Tibial nerve (tissue), 4 donors: ENCODE results near the gene PHLDB3. TPM values are rescaled to one million over a fixed set of nuclear protein-coding genes. Genes with fewer than 3 reads are reported as not detected.

Source experiments
- DNase-seq, 2 donors: peaks; one replicate each; pipeline ENCODE4 v3.0.0-alpha.2; 2019; ENCODE audit warnings: low spot score in 2 of 2
- H3K27ac ChIP-seq, 4 donors: fragments of 200-600 bp; sonication (generic) in 3 of 4; one replicate each; pipeline ENCODE4 v1.5.1; 2017 to 2019; ENCODE audit warnings: mild to moderate bottlenecking in 1 of 4
- H3K27me3 ChIP-seq, 2 donors: fragments of 200-600 bp; sonication (generic) in 1 of 2; one replicate each; pipeline versions ENCODE4 v1.5.1 to v1.6.0; 2017 to 2019
- H3K36me3 ChIP-seq, 3 donors: fragments of 200-600 bp; sonication (generic); one replicate each; pipeline ENCODE4 v1.5.1; 2018 to 2019
- H3K4me1 ChIP-seq, 4 donors: fragments of 200-600 bp; sonication (generic) in 3 of 4; one replicate each; pipeline ENCODE4 v1.5.1; 2017 to 2019
- H3K4me3 ChIP-seq, 4 donors: fragments of 200-600 bp; sonication (generic) in 3 of 4; one replicate each; pipeline ENCODE4 v1.5.1; 2017 to 2019; ENCODE audit warnings: mild to moderate bottlenecking in 1 of 4, moderate library complexity in 1 of 4
- H3K9me3 ChIP-seq, 4 donors: fragments of 200-600 bp; sonication (generic) in 3 of 4; one replicate each; pipeline ENCODE4 v1.5.1; 2017 to 2019
- CTCF ChIP-seq, 5 experiments: fragments of 200-600 bp in 3 of 5; fragments of 450-650 bp in 2 of 5; sonication (generic) in 3 of 5; IDR thresholded peaks; one replicate each; pipeline ENCODE4 v1.5.1; 2016 to 2019; ENCODE audit warnings: antibody characterized with exemption in 5 of 5, mild to moderate bottlenecking in 3 of 5, moderate library complexity in 2 of 5
- EP300 ChIP-seq, 2 donors: sonication (generic); formaldehyde crosslinking; IDR thresholded peaks; one replicate each; pipeline ENCODE4 v1.6.1; 2017; ENCODE audit warnings: antibody characterized with exemption in 2 of 2, mild to moderate bottlenecking in 1 of 2
- POLR2A ChIP-seq, 2 donors: fragments of 450-650 bp; IDR thresholded peaks; one replicate each; pipeline ENCODE4 v1.6.1; 2017; ENCODE audit warnings: antibody characterized with exemption in 2 of 2, mild to moderate bottlenecking in 2 of 2, moderate library complexity in 2 of 2
- WGBS, 2 donors: methylation state at CpG; one replicate each; pipeline ENCODE4 v1.1.5; 2018; 5-methylcytosine and 5-hydroxymethylcytosine counted together
- total RNA-seq, 4 donors: library from RNA; depleted of rRNA; stranded (reverse); fragments of >200 nt; gene quantifications; one replicate each; pipeline ENCODE4 v1.1.0, GENCODE V29; 2016

The PHLDB3 gene
- total RNA-seq, 4 donors from 2014 or later = 9.8 to 25.5 (median 16.3) TPM

- Histone ChIP-seq H3K36me3 (peaks cover 0 to 48% (median 0%) of the 10 kb centered on the region in 3 donors), H3K9me3 (no peaks in the 10 kb centered on the region), H3K4me3 (no peak overlapping the region), H3K27me3 (no peaks in the 10 kb centered on the region), H3K4me1 (peaks cover 0 to 17% (median 0%) of the 10 kb centered on the region in 4 donors), H3K27ac (no peak overlapping the region)
- WGBS, 2 donors = 90 to 91% methylated on average over 15 of the region's 15 CpGs
- TF ChIP-seq EP300 (IDR thresholded peaks at IDR 0.05) (no peak), CTCF (IDR thresholded peaks at IDR 0.05) (no peak), POLR2A (IDR thresholded peaks at IDR 0.05) (no peak)
- DNase-seq = no peak
These were observed 25.3 kb downstream of the PHLDB3 start for GRCh38 chr19:43479226-43479625.

- WGBS, 2 donors = 95 to 97% methylated on average over 3 of the region's 3 CpGs
- H3K36me3 ChIP-seq = peaks cover 0 to 48% (median 0%) of the 10 kb centered on the region in 3 donors
- H3K27ac ChIP-seq = no peak overlapping the region
- H3K9me3 ChIP-seq = no peaks in the 10 kb centered on the region
- H3K4me3 ChIP-seq = no peak overlapping the region
- peaks cover 0 to 18% (median 0%) of the 10 kb centered on the region in 4 donors for H3K4me1 ChIP-seq
- TF ChIP-seq CTCF (IDR thresholded peaks at IDR 0.05) (no peak), EP300 (IDR thresholded peaks at IDR 0.05) (no peak), POLR2A (IDR thresholded peaks at IDR 0.05) (no peak)
- no peaks in the 10 kb centered on the region for H3K27me3 ChIP-seq
- DNase-seq = no peak
These were observed 26.2 kb downstream of the PHLDB3 start for GRCh38 chr19:43478323-43478722.

GRCh38 chr19:43476606-43477005 is 27.9 kb downstream of the PHLDB3 start:
- no peaks in the 10 kb centered on the region for H3K9me3 ChIP-seq
- peaks cover 0 to 32% (median 0%) of the 10 kb centered on the region in 3 donors for H3K36me3 ChIP-seq
- peaks cover 0 to 18% (median 0%) of the 10 kb centered on the region in 4 donors for H3K4me1 ChIP-seq
- DNase-seq = no peak
- H3K4me3 ChIP-seq = no peak overlapping the region
- no peaks in the 10 kb centered on the region for H3K27me3 ChIP-seq
- TF ChIP-seq POLR2A (IDR thresholded peaks at IDR 0.05) (no peak), EP300 (IDR thresholded peaks at IDR 0.05) (no peak), CTCF (IDR thresholded peaks at IDR 0.05) (no peak)
- H3K27ac ChIP-seq = peak overlapping the region; percentile 80 to 97 (median 92)

- Histone ChIP-seq H3K36me3 (peaks cover 0 to 21% (median 0%) of the 10 kb centered on the region in 3 donors), H3K27me3 (no peaks in the 10 kb centered on the region), H3K27ac (peak overlapping the region; percentile 80 to 97 (median 92)), H3K4me1 (peaks cover 0 to 18% (median 0%) of the 10 kb centered on the region in 4 donors), H3K4me3 (peak overlapping the region; percentile 30 to 54 (median 38)), H3K9me3 (no peaks in the 10 kb centered on the region)
- WGBS, 2 donors = 2 to 3% methylated on average over 26 to 46 of the region's 46 CpGs
- DNase-seq = peak; percentile 91 to 94
- no peak for TF ChIP-seq CTCF (IDR thresholded peaks at IDR 0.05)
- TF ChIP-seq EP300 (IDR thresholded peaks at IDR 0.05) = peak; percentile 94 to 100
- peak in 1 of 2 donors; percentile 81 for TF ChIP-seq POLR2A (IDR thresholded peaks at IDR 0.05)
These were observed 29.4 kb downstream of the PHLDB3 start for GRCh38 chr19:43474986-43475705.

- WGBS, 2 donors = 57 to 58% methylated on average over 4 of the region's 4 CpGs
- Histone ChIP-seq H3K27me3 (no peaks in the 10 kb centered on the region), H3K4me1 (peaks cover 0 to 18% (median 0%) of the 10 kb centered on the region in 4 donors), H3K27ac (peak overlapping the region; percentile 80 to 97 (median 92)), H3K9me3 (no peaks in the 10 kb centered on the region), H3K4me3 (peak overlapping the region; percentile 30 to 54 (median 38)), H3K36me3 (peaks cover 0 to 19% (median 0%) of the 10 kb centered on the region in 3 donors)
- DNase-seq = no peak
- TF ChIP-seq EP300 (IDR thresholded peaks at IDR 0.05) (no peak), POLR2A (IDR thresholded peaks at IDR 0.05) (no peak), CTCF (IDR thresholded peaks at IDR 0.05) (no peak)
These were observed 30.1 kb downstream of the PHLDB3 start for GRCh38 chr19:43474487-43474886.
